Right atrium auricular region (tissue), 2 donors: ENCODE measurements around the gene ANKH. TPM values are rescaled to one million over a fixed set of nuclear protein-coding genes. Genes with fewer than 3 reads are reported as not detected.

ENCODE experiments used
- DNase-seq: peaks from one replicate; pipeline ENCODE4 v3.0.0-alpha.2; 2019; ENCODE audit warnings: low spot score
- H3K27ac ChIP-seq, 2 donors: fragments of 200-600 bp; sonication (generic); 1 replicate in 1 of 2; 2 replicates in 1 of 2; pipeline ENCODE4 v1.5.1; 2016 to 2019
- H3K27me3 ChIP-seq, 2 donors: fragments of 200-600 bp; sonication (generic); one replicate each; pipeline versions ENCODE4 v1.5.1 to v1.6.0; 2017 to 2019
- H3K36me3 ChIP-seq: fragments of 200-600 bp; sonication (generic); one replicate; pipeline ENCODE4 v1.5.1; 2016
- H3K4me1 ChIP-seq, 2 donors: fragments of 200-600 bp; sonication (generic); one replicate each; pipeline versions ENCODE4 v1.5.1 to v1.6.0; 2017 to 2019
- H3K4me3 ChIP-seq, 2 donors: fragments of 200-600 bp; sonication (generic); 1 replicate in 1 of 2; 2 replicates in 1 of 2; pipeline ENCODE4 v1.5.1; 2017 to 2019; ENCODE audit warnings: mild to moderate bottlenecking in 1 of 2, moderate library complexity in 1 of 2
- H3K9me3 ChIP-seq, 2 donors: fragments of 200-600 bp; sonication (generic); one replicate each; pipeline ENCODE4 v1.5.1; 2019
- total RNA-seq, 2 donors: library from RNA; depleted of rRNA; stranded (reverse); fragments of >200 nt; gene quantifications; one replicate each; pipeline ENCODE4 v1.1.0, GENCODE V29; 2016
- TF ChIP-seq, protein P1 (sequence below), 2 donors: fragments of 200-600 bp; sonication (generic); IDR thresholded peaks; one replicate each; pipeline ENCODE4 v1.5.1; 2019; ENCODE audit warnings: antibody characterized with exemption in 2 of 2

ANKH gene
- total RNA-seq, 2 donors from 2014 or later: 52.3 to 80.4 TPM

DNA sequence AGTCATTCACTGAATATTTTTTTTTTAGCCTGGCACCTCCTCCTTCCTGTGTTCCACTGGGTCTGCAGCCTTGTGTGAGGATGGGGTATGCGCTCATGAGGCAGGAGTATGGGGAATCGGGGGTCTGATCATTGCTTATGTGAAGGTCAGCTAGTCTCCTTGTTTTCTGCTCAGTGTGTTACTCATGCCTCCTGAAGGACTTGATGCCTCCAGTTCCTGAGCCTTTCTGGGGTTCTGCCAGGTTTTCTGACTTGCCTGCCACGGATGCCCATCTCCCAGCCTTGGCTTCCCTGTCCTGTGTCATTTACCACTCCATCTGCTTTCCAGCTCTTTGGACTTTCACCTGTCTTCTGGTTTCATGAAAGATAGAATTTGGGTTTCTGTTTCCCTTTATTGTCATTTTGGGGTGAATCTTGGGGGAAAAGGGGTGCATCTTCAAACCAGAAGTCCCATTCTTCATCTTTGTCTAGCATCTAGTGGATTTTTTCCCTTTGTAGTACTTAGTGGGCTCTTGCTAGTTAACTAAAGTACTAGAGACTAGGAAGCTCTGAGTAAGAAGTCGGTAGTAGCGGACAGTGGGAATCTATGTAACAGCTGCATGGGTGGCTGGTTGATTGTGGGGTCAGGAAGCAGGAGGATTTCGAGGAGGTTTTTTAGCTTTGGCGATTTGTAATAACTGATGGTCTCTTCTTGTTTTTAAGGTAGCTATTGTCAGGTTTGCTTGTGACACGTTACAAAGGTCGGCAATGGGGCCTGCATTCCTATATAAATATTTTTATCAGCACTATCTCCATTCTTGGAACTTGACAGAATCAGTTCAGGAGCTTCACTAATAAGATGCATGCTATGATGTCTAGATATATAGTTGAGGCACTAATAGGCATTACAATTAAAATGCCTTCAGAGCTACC lies 198.8 kb downstream of the ANKH start:
- TF ChIP-seq, protein P1, sequence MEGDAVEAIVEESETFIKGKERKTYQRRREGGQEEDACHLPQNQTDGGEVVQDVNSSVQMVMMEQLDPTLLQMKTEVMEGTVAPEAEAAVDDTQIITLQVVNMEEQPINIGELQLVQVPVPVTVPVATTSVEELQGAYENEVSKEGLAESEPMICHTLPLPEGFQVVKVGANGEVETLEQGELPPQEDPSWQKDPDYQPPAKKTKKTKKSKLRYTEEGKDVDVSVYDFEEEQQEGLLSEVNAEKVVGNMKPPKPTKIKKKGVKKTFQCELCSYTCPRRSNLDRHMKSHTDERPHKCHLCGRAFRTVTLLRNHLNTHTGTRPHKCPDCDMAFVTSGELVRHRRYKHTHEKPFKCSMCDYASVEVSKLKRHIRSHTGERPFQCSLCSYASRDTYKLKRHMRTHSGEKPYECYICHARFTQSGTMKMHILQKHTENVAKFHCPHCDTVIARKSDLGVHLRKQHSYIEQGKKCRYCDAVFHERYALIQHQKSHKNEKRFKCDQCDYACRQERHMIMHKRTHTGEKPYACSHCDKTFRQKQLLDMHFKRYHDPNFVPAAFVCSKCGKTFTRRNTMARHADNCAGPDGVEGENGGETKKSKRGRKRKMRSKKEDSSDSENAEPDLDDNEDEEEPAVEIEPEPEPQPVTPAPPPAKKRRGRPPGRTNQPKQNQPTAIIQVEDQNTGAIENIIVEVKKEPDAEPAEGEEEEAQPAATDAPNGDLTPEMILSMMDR (IDR thresholded peaks at IDR 0.05): no peak
- H3K36me3 ChIP-seq: no peaks in the 10 kb centered on the region
- H3K27ac ChIP-seq: peak overlapping the region; percentile 40
- DNase-seq: no peak
- no peaks in the 10 kb centered on the region for H3K9me3 ChIP-seq
- H3K4me1 ChIP-seq: peaks cover 0 to 61% of the 10 kb centered on the region in 2 donors
- H3K27me3 ChIP-seq: no peaks in the 10 kb centered on the region
- H3K4me3 ChIP-seq: no peak overlapping the region

DNA sequence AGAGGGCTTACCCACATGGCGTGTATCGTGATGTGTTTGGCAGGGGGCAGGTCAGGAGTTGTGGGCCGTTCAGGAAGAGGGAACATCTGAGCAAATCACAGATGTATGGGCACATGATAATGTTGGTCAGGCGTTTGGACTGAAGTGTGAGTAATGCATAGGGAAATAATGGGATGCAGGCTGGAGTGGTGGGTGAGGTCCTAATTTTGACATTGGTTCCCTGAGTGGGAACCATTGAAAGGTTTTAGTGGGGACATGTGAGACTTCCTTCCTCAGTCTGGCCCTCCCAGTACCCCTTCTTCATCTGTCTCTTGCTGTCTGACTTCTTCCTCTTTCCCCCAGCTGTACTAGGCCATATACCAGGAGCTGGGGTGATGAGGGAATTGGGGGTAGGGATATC lies 199.5 kb downstream of the ANKH start:
- TF ChIP-seq, protein P1 (IDR thresholded peaks at IDR 0.05): no peak
- H3K4me1 ChIP-seq: peaks cover 0 to 65% of the 10 kb centered on the region in 2 donors

DNA sequence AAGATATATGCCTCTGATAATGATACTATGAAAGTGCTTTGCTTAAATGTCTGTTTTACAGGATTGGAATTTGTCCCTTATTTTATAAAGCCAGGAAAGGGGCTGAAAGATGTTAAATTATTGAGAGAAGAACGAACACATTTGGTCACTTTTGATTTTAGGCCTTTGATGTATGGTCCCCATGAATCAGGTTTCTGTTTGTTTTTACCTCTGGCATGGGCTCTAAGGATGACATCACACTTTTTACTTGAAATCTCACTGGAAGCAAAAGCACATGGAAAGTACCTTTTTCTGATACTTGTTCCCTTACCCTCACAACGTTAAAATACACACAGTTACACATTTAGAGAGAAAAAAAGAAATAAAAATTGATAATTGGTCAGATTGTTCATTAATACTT lies 200.2 kb downstream of the ANKH start:
- Histone ChIP-seq H3K9me3 (no peaks in the 10 kb centered on the region), H3K4me3 (no peak overlapping the region), H3K4me1 (peaks cover 0 to 68% of the 10 kb centered on the region in 2 donors), H3K36me3 (no peaks in the 10 kb centered on the region), H3K27ac (peak overlapping the region in 1 of 2 donors; percentile 40), H3K27me3 (no peaks in the 10 kb centered on the region)
- DNase-seq: no peak
- TF ChIP-seq, protein P1 (IDR thresholded peaks at IDR 0.05): no peak

More for the DNA sequence above, 199.5 kb downstream of the ANKH start:
- H3K4me3 ChIP-seq: no peak overlapping the region
- H3K36me3 ChIP-seq: no peaks in the 10 kb centered on the region
- H3K9me3 ChIP-seq: no peaks in the 10 kb centered on the region
- no peak for DNase-seq
- no peaks in the 10 kb centered on the region for H3K27me3 ChIP-seq
- peak overlapping the region; percentile 40 for H3K27ac ChIP-seq

DNA sequence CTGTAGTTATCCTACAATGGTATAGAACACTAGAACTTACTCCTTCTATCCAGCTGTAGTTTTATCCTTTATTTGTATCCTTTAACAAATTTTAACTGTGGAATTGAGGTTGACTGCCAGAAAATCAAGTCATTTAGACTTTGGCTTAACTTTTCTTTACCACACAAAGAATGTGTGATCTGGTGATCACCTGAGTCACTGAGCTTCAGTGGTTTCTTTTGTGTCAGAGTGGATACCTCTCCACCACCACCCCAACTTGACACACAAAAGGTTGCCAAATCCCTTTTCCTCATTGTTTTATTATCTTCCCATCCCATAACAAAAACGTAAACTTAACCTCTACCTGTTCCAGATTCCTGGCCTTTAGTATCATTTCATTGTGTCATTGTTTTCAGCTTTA lies 201.6 kb downstream of the ANKH start:
- TF ChIP-seq, protein P1 (IDR thresholded peaks at IDR 0.05): no peak
- DNase-seq: no peak
- Histone ChIP-seq H3K4me1 (peaks cover 0 to 65% of the 10 kb centered on the region in 2 donors), H3K4me3 (no peak overlapping the region), H3K36me3 (no peaks in the 10 kb centered on the region), H3K27me3 (no peaks in the 10 kb centered on the region), H3K27ac (no peak overlapping the region), H3K9me3 (no peaks in the 10 kb centered on the region)

DNA sequence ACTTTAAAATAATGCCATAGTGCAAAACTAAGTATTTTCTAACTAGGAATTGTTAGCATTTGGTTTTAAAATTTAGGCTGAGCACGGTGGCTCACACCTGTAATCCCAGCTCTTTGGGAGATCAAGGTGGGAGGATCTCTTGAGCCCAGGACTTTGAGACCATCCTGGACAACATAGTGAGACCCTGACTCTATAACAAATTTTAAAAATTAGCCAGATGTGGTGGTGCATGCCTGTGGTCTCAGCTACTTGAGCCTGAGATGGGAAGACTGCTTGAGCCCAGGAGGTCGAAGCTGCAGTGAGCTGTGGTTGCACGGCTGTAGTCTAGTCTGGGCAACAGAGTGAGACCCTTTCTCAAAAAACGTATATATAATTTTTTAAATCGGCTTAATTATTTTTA lies 202.2 kb downstream of the ANKH start:
- no peak for DNase-seq
- TF ChIP-seq, protein P1 (IDR thresholded peaks at IDR 0.05): no peak
- Histone ChIP-seq H3K4me1 (peaks cover 0 to 60% of the 10 kb centered on the region in 2 donors), H3K9me3 (no peaks in the 10 kb centered on the region), H3K4me3 (no peak overlapping the region), H3K27me3 (no peaks in the 10 kb centered on the region), H3K36me3 (no peaks in the 10 kb centered on the region), H3K27ac (no peak overlapping the region)
